Right lobe of liver (tissue), 4 donors: ENCODE measurements around the gene ANKRD11.

Experiments
- POLR2A ChIP-seq: fragments of 450-650 bp; IDR thresholded peaks from one replicate; pipeline ENCODE4 v1.6.1; 2017; ENCODE audit warnings: antibody characterized with exemption, mild to moderate bottlenecking
- TF ChIP-seq, protein P1 (sequence below), 4 donors: fragments of 200-600 bp in 3 of 4; fragments of 450-650 bp in 1 of 4; IDR thresholded peaks; one replicate each; pipeline versions ENCODE4 v1.5.1 to v1.8.0; 2016 to 2022; ENCODE audit warnings: antibody characterized with exemption in 4 of 4, mild to moderate bottlenecking in 2 of 4
- donor health status: DM: no; HTN: no; CAD: no.
- donor health status: DM: no; HTN: no; CAD: no.
- donor health status: DM: no; HTN: yes; CAD: no.

DNA sequence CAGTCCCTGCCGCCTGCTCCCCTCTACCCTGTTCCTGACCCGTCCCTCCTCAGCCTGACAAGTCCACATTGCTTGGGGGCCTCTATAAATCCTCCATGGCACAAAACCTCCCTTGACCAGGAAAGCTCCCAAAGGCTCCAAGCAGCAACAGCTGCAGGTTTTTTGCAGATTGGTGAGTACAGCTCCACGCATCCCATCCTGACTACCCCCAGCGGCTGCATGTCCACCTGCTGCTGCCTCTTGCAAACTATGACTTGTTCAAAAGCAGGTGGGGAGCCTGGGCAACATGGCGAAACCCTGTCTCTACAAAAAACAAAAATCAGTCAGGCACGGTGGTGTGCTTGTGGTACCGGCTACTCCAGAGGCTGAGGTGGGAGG is 122.8 kb downstream of the ANKRD11 start:
- TF ChIP-seq, protein P1, sequence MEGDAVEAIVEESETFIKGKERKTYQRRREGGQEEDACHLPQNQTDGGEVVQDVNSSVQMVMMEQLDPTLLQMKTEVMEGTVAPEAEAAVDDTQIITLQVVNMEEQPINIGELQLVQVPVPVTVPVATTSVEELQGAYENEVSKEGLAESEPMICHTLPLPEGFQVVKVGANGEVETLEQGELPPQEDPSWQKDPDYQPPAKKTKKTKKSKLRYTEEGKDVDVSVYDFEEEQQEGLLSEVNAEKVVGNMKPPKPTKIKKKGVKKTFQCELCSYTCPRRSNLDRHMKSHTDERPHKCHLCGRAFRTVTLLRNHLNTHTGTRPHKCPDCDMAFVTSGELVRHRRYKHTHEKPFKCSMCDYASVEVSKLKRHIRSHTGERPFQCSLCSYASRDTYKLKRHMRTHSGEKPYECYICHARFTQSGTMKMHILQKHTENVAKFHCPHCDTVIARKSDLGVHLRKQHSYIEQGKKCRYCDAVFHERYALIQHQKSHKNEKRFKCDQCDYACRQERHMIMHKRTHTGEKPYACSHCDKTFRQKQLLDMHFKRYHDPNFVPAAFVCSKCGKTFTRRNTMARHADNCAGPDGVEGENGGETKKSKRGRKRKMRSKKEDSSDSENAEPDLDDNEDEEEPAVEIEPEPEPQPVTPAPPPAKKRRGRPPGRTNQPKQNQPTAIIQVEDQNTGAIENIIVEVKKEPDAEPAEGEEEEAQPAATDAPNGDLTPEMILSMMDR (IDR thresholded peaks at IDR 0.05), result no peak
- no peak for TF ChIP-seq POLR2A
